GM23248 (cell line): Measurements from ENCODE around the gene OSER1. TPM values are rescaled to one million over a fixed set of nuclear protein-coding genes. Genes with fewer than 3 reads are reported as not detected.
"Not testable (repeated sequence)": the region's sequence is repeated elsewhere in the genome, so short reads cannot be mapped to it uniquely, and the experiment has no call there.

Experiments
- DNase-seq: peaks from one replicate; pipeline ENCODE4 v3.0.0-alpha.2; 2015
- H2AFZ ChIP-seq: fragments of 200-600 bp; sonication (generic); 2 replicates; pipeline ENCODE4 v1.6.1; 2016; ENCODE audit warnings: antibody characterized with exemption
- H3F3A ChIP-seq: fragments of 200-600 bp; sonication (generic); 2 replicates; pipeline ENCODE4 v1.6.1; 2016; ENCODE audit warnings: mild to moderate bottlenecking, antibody characterized with exemption, mixed run types; ENCODE audit not compliant: insufficient read depth
- H3K27ac ChIP-seq: fragments of 200-600 bp; sonication (generic); 2 replicates; pipeline ENCODE4 v1.5.1; 2016; ENCODE audit warnings: mild to moderate bottlenecking
- H3K27me3 ChIP-seq: fragments of 200-600 bp; sonication (generic); replicated peaks from 2 replicates; pipeline ENCODE4 v1.6.1; 2016; ENCODE audit warnings: mild to moderate bottlenecking; ENCODE audit not compliant: insufficient read depth
- H3K36me3 ChIP-seq: fragments of 200-600 bp; sonication (generic); 2 replicates; pipeline ENCODE4 v1.6.1; 2016; ENCODE audit warnings: low read depth, mild to moderate bottlenecking
- H3K4me1 ChIP-seq: fragments of 200-600 bp; sonication (generic); 2 replicates; pipeline ENCODE4 v1.6.1; 2016; ENCODE audit warnings: mild to moderate bottlenecking; ENCODE audit not compliant: insufficient read depth
- H3K4me2 ChIP-seq: fragments of 200-600 bp; sonication (generic); one replicate; pipeline ENCODE4 v1.6.1; 2016; ENCODE audit warnings: mild to moderate bottlenecking; ENCODE audit not compliant: unreplicated experiment
- H3K4me3 ChIP-seq: fragments of 200-600 bp; sonication (generic); 2 replicates; pipeline ENCODE4 v1.5.1; 2016; ENCODE audit warnings: mild to moderate bottlenecking
- H3K79me2 ChIP-seq: fragments of 200-600 bp; sonication (generic); 2 replicates; pipeline ENCODE4 v1.6.1; 2016; ENCODE audit warnings: mild to moderate bottlenecking; ENCODE audit not compliant: insufficient read depth
- H3K9ac ChIP-seq: fragments of 200-600 bp; sonication (generic); 2 replicates; pipeline ENCODE4 v1.6.1; 2016; ENCODE audit warnings: mild to moderate bottlenecking
- H3K9me2 ChIP-seq: fragments of 200-600 bp; sonication (generic); 2 replicates; pipeline ENCODE4 v1.6.1; 2016; ENCODE audit warnings: mixed run types, mild to moderate bottlenecking, moderate library complexity; ENCODE audit not compliant: insufficient read depth
- H3K9me3 ChIP-seq: fragments of 200-600 bp; sonication (generic); one replicate; pipeline ENCODE4 v1.6.1; 2017; ENCODE audit warnings: low read depth
- H4K20me1 ChIP-seq: fragments of 200-600 bp; sonication (generic); 2 replicates; pipeline ENCODE4 v1.6.0; 2016; ENCODE audit not compliant: insufficient read depth
- EZH2 ChIP-seq: fragments of 200-600 bp; sonication (generic); IDR thresholded peaks from 2 replicates; pipeline ENCODE4 v1.6.1; 2018; ENCODE audit warnings: antibody characterized with exemption, mild to moderate bottlenecking; ENCODE audit not compliant: insufficient read depth, poor library complexity, severe bottlenecking
- EZH2phosphoT487 ChIP-seq: fragments of 200-600 bp; sonication (generic); IDR thresholded peaks from 2 replicates; pipeline ENCODE4 v1.6.1; 2018; ENCODE audit warnings: antibody characterized with exemption, moderate library complexity, mild to moderate bottlenecking, low read depth; ENCODE audit not compliant: insufficient read depth
- WGBS, 2 experiments: methylation state at CpG; one replicate each; pipeline ENCODE4 v1.1.6; 2015 to 2017; ENCODE audit warnings: low lambda C conversion rate in 2 of 2, low coverage in 1 of 2; ENCODE audit errors: missing lambda C conversion rate in 2 of 2; 5-methylcytosine and 5-hydroxymethylcytosine counted together
- in situ Hi-C: fragments of 300-500 bp; cut with MboI; formaldehyde crosslinking; loops from 2 replicates; pipeline ENCODE4 v1.15.0; 2020
- polyA plus RNA-seq: library from polyadenylated mRNA; unstranded; fragments of >200 nt; fragmentation: Nextera tagmentation; extraction: Ambion mirVana; gene quantifications from 2 replicates; pipeline ENCODE4 v1.2.1, GENCODE V29; 2016
- total RNA-seq: library from RNA; depleted of rRNA; stranded (reverse); fragments of >200 nt; shearing (Covaris generic); gene quantifications from 2 replicates; pipeline ENCODE4 v1.2.3, GENCODE V29; 2014

OSER1 gene
- total and polyA plus RNA-seq, 2 experiments from 2014 or later = 36.2 to 43.8 TPM

- no peak overlapping the region for H3K4me2 ChIP-seq
- H2AFZ ChIP-seq = no peak overlapping the region
- H3F3A ChIP-seq = no peaks in the 10 kb centered on the region
- H3K27ac ChIP-seq = no peak overlapping the region
- no peaks in the 10 kb centered on the region for H3K9me2 ChIP-seq
- H3K9ac ChIP-seq = no peak overlapping the region
- no peaks in the 10 kb centered on the region for H4K20me1 ChIP-seq
- no peaks in the 10 kb centered on the region for H3K36me3 ChIP-seq
- 7 to 10% methylated on average over 22 to 28 of the region's 31 CpGs for WGBS, 2 experiments
- H3K4me1 ChIP-seq = no peaks in the 10 kb centered on the region
- H3K27me3 ChIP-seq = peaks cover 12% of the 10 kb centered on the region
- no peaks in the 10 kb centered on the region for H3K9me3 ChIP-seq
- TF ChIP-seq EZH2 (no peak), EZH2phosphoT487 (no peak)
- no peak overlapping the region for H3K4me3 ChIP-seq
- in situ Hi-C loops = no loop called here
- no peaks in the 10 kb centered on the region for H3K79me2 ChIP-seq
- peak; percentile 46 for DNase-seq
These were observed 37.2 kb upstream of the OSER1 start for GRCh38 chr20:44247586-44248409.

GRCh38 chr20:44247131-44247571 is 36.6 kb upstream of the OSER1 start, which contains the start of gene GDAP1L1:
Gene GDAP1L1 (plus strand): TSS chr20:44247308. CDS start chr20:44247335, 27 bp downstream.
- Histone ChIP-seq H3K4me2 (no peak within 1 kb of the TSS), H3K4me1 (no peaks in the 10 kb centered on the region), H2AFZ (no peak within 1 kb of the TSS), H3K9me3 (no peaks in the 10 kb centered on the region), H3K27me3 (peaks cover 12% of the 10 kb centered on the region), H3K9me2 (no peaks in the 10 kb centered on the region), H3K27ac (no peak within 1 kb of the TSS), H3K4me3 (no peak within 1 kb of the TSS), H3K79me2 (no peaks in the 10 kb centered on the region), H4K20me1 (no peaks in the 10 kb centered on the region), H3F3A (no peaks in the 10 kb centered on the region), H3K9ac (no peak within 1 kb of the TSS), H3K36me3 (no peaks in the 10 kb centered on the region)
- in situ Hi-C loops = no loop called here
- TF ChIP-seq EZH2 (no peak), EZH2phosphoT487 (no peak)
- 3 to 5% methylated on average over 22 to 26 of the region's 32 CpGs for WGBS, 2 experiments
- peak; percentile 24 for DNase-seq

- H4K20me1 ChIP-seq = no peaks in the 10 kb centered on the region
- TF ChIP-seq EZH2 = no peak
- TF ChIP-seq EZH2phosphoT487 = no peak
- H3K36me3 ChIP-seq = no peaks in the 10 kb centered on the region
- H3K4me2 ChIP-seq = no peak overlapping the region
- no peaks in the 10 kb centered on the region for H3F3A ChIP-seq
- WGBS, 2 experiments = 54 to 60% methylated on average over 4 of the region's 4 CpGs
- no peaks in the 10 kb centered on the region for H3K9me2 ChIP-seq
- no peak overlapping the region for H3K9ac ChIP-seq
- no peaks in the 10 kb centered on the region for H3K9me3 ChIP-seq
- H3K27me3 ChIP-seq = peaks cover 12% of the 10 kb centered on the region
- in situ Hi-C loops = no loop called here
- H3K79me2 ChIP-seq = no peaks in the 10 kb centered on the region
- DNase-seq = no peak
- H3K4me3 ChIP-seq = no peak overlapping the region
- no peaks in the 10 kb centered on the region for H3K4me1 ChIP-seq
- no peak overlapping the region for H2AFZ ChIP-seq
- no peak overlapping the region for H3K27ac ChIP-seq
These were observed 35.4 kb upstream of the OSER1 start for GRCh38 chr20:44245977-44246376.

GRCh38 chr20:44241796-44242195 is 31.2 kb upstream of the OSER1 start:
- in situ Hi-C loops = no loop called here
- H3K27ac ChIP-seq = no peak overlapping the region

GRCh38 chr20:44236840-44237239 is 26.3 kb upstream of the OSER1 start:
- in situ Hi-C loops, H3K9me2 ChIP-seq, H3K4me1 ChIP-seq, H3K27me3 ChIP-seq, H3K4me3 ChIP-seq, H3K27ac ChIP-seq, H3K9me3 ChIP-seq, H3F3A ChIP-seq, H3K79me2 ChIP-seq, H4K20me1 ChIP-seq, H3K36me3 ChIP-seq, H2AFZ ChIP-seq, DNase-seq, H3K9ac ChIP-seq, H3K4me2 ChIP-seq: not testable (repeated sequence)
- 19 to 27% methylated on average over 2 of the region's 2 CpGs for WGBS, 2 experiments

More at GRCh38 chr20:44241796-44242195, 31.2 kb upstream of the OSER1 start:
- Histone ChIP-seq H2AFZ (no peak overlapping the region), H3K4me1 (no peaks in the 10 kb centered on the region), H3F3A (no peaks in the 10 kb centered on the region), H3K27me3 (peaks cover 10% of the 10 kb centered on the region), H3K4me2 (no peak overlapping the region), H3K4me3 (no peak overlapping the region), H3K79me2 (no peaks in the 10 kb centered on the region), H3K9ac (no peak overlapping the region), H4K20me1 (no peaks in the 10 kb centered on the region), H3K9me3 (no peaks in the 10 kb centered on the region), H3K9me2 (no peaks in the 10 kb centered on the region), H3K36me3 (no peaks in the 10 kb centered on the region)
- TF ChIP-seq EZH2 (no peak), EZH2phosphoT487 (no peak)
- no peak for DNase-seq
- 72 to 73% methylated on average over 2 of the region's 2 CpGs for WGBS, 2 experiments
